AG09309 (cell line): ENCODE results near the gene TMEM52B.
A peak's percentile ranks its signal among the peaks of the same experiment; 100 is the strongest.
"Not testable (repeated sequence)": the region's sequence is repeated elsewhere in the genome, so short reads cannot be mapped to it uniquely, and the experiment has no call there.

ENCODE experiments used
- DNase-seq: peaks from one replicate; pipeline ENCODE4 v3.0.0-alpha.2; 2010; ENCODE audit warnings: low read depth
- H3K4me3 ChIP-seq: 2 replicates; pipeline ENCODE4 v1.5.1; 2011; ENCODE audit warnings: mild to moderate bottlenecking, low read depth, low read length, moderate library complexity; ENCODE audit not compliant: control insufficient read depth
- TF ChIP-seq, protein P1 (sequence below): IDR thresholded peaks from 2 replicates; pipeline ENCODE4 v1.5.1; 2011; ENCODE audit warnings: mild to moderate bottlenecking, low read depth, low read length, inconsistent platforms; ENCODE audit not compliant: insufficient read depth, control insufficient read depth; ENCODE audit errors: missing control alignments

Gene TMEM52B

DNA sequence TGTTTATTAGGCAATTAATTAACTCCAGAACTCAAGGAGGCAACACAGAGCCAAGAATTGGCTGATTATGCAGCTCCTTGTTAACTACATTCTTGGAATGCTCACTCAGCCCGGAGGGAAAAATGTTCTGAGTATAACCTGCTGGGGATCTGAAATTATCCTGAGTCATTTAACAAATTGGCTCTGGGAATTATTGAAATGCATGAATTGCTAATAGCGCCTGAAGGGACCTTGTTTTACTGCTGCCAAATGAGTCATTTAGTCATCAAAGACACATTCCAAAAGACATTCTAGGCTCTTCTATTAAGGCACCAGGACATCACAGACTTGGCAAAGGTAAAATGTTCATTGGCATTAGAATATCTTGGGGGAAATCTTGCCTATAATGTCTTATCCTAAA, 13.0 kb downstream of the TMEM52B start:
- no peak overlapping the region for H3K4me3 ChIP-seq
- TF ChIP-seq, protein P1, sequence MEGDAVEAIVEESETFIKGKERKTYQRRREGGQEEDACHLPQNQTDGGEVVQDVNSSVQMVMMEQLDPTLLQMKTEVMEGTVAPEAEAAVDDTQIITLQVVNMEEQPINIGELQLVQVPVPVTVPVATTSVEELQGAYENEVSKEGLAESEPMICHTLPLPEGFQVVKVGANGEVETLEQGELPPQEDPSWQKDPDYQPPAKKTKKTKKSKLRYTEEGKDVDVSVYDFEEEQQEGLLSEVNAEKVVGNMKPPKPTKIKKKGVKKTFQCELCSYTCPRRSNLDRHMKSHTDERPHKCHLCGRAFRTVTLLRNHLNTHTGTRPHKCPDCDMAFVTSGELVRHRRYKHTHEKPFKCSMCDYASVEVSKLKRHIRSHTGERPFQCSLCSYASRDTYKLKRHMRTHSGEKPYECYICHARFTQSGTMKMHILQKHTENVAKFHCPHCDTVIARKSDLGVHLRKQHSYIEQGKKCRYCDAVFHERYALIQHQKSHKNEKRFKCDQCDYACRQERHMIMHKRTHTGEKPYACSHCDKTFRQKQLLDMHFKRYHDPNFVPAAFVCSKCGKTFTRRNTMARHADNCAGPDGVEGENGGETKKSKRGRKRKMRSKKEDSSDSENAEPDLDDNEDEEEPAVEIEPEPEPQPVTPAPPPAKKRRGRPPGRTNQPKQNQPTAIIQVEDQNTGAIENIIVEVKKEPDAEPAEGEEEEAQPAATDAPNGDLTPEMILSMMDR: no peak
- DNase-seq: peak; percentile 68

- TF ChIP-seq, protein P1: no peak
- DNase-seq: no peak
Measured at GRCh38 chr12:10194160-10194670, 15.4 kb downstream of the TMEM52B start.

DNA sequence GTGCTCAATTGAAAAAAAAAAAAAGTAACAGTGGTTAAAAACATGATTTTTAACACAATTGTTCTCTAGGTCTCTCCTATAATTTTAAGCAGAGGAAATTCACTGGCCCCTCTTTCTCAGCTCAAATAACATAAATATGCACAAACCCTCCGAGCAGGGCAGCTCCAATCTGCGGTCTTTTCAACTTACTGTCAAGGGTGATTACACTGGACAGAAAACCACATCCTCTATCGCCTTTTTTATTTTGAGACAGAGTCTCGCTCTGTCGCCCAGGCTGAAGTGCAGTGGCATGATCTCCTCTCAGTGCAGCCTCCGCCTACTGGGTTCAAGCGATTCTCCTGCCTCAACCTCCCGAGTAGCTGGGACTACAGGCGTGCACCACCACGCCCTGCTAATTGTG, 17.4 kb downstream of the TMEM52B start:
- H3K4me3 ChIP-seq: no peak overlapping the region
- TF ChIP-seq, protein P1: no peak

More at GRCh38 chr12:10194160-10194670, 15.4 kb downstream of the TMEM52B start:
- H3K4me3 ChIP-seq: no peak overlapping the region

GRCh38 chr12:10197879-10198278, 19.0 kb downstream of the TMEM52B start:
- H3K4me3 ChIP-seq: no peak overlapping the region
- TF ChIP-seq, protein P1: no peak
- DNase-seq: no peak

More for the DNA sequence above, 17.4 kb downstream of the TMEM52B start:
- DNase-seq: no peak

GRCh38 chr12:10204495-10204894, 25.7 kb downstream of the TMEM52B start:
- not testable (repeated sequence) for DNase-seq, H3K4me3 ChIP-seq

- TF ChIP-seq, protein P1: no peak
- DNase-seq: no peak
- no peak overlapping the region for H3K4me3 ChIP-seq
Measured at GRCh38 chr12:10205220-10205807, 26.5 kb downstream of the TMEM52B start.

GRCh38 chr12:10207136-10207535, 28.3 kb downstream of the TMEM52B start:
- TF ChIP-seq, protein P1: no peak
- DNase-seq: no peak

More at GRCh38 chr12:10207136-10207535, 28.3 kb downstream of the TMEM52B start:
- H3K4me3 ChIP-seq: no peak overlapping the region
